ENCODE data around the gene MYOZ1.
"Not testable (repeated sequence)": the region's sequence is repeated elsewhere in the genome, so short reads cannot be mapped to it uniquely, and the experiment has no call there.

MYOZ1 gene

GRCh38 chr10:73666153-73666809 lies 25.0 kb upstream of the MYOZ1 start:
- WGBS (ENCODE audit: extremely low coverage, insufficient coverage, low lambda C conversion rate) = no CpG with 5 or more reads among the region's 5 CpGs

GRCh38 chr10:73665581-73665980 lies 24.3 kb upstream of the MYOZ1 start:
- H3K27ac ChIP-seq (ENCODE audit: low read depth, low read length); H3K4me3 ChIP-seq (ENCODE audit: low read length); H3K79me1 ChIP-seq (ENCODE audit: low read length); H2AK5ac ChIP-seq (ENCODE audit: low read length); H3K23ac ChIP-seq (ENCODE audit: low read length); H3K36me3 ChIP-seq (ENCODE audit: control insufficient read depth, insufficient read depth, low read length); H4K8ac ChIP-seq (ENCODE audit: low read depth, low read length); H4K5ac ChIP-seq (ENCODE audit: low read length); H3K79me2 ChIP-seq (ENCODE audit: control insufficient read depth, insufficient read depth, low read length); H3K18ac ChIP-seq (ENCODE audit: low read length); H3K9ac ChIP-seq (ENCODE audit: low read length); H3K4me1 ChIP-seq (ENCODE audit: control insufficient read depth, low read depth, low read length); DNase-seq; H3K4me2 ChIP-seq (ENCODE audit: low read length); H2BK120ac ChIP-seq (ENCODE audit: low read depth, low read length); H2BK15ac ChIP-seq (replicated peaks; ENCODE audit: low read depth); H3K4ac ChIP-seq (ENCODE audit: low read depth, low read length); H3K56ac ChIP-seq (ENCODE audit: low read length); H2BK5ac ChIP-seq (ENCODE audit: low read length); H3K27me3 ChIP-seq (ENCODE audit: insufficient read depth, low read length, poor library complexity): not testable (repeated sequence)
- WGBS (ENCODE audit: extremely low coverage, insufficient coverage, low lambda C conversion rate) = no CpG with 5 or more reads among the region's 3 CpGs

More at GRCh38 chr10:73666153-73666809, 25.0 kb upstream of the MYOZ1 start:
- H3K23ac ChIP-seq (ENCODE audit: low read length); H3K4me3 ChIP-seq (ENCODE audit: low read length); H3K79me1 ChIP-seq (ENCODE audit: low read length); H3K18ac ChIP-seq (ENCODE audit: low read length); H3K79me2 ChIP-seq (ENCODE audit: control insufficient read depth, insufficient read depth, low read length); DNase-seq; H2BK5ac ChIP-seq (ENCODE audit: low read length); H3K4me2 ChIP-seq (ENCODE audit: low read length); H3K4me1 ChIP-seq (ENCODE audit: control insufficient read depth, low read depth, low read length); H4K8ac ChIP-seq (ENCODE audit: low read depth, low read length); H2BK120ac ChIP-seq (ENCODE audit: low read depth, low read length); H3K4ac ChIP-seq (ENCODE audit: low read depth, low read length); H2AK5ac ChIP-seq (ENCODE audit: low read length); H3K56ac ChIP-seq (ENCODE audit: low read length); H4K5ac ChIP-seq (ENCODE audit: low read length); H3K27ac ChIP-seq (ENCODE audit: low read depth, low read length); H2BK15ac ChIP-seq (replicated peaks; ENCODE audit: low read depth); H3K36me3 ChIP-seq (ENCODE audit: control insufficient read depth, insufficient read depth, low read length); H3K9ac ChIP-seq (ENCODE audit: low read length); H3K27me3 ChIP-seq (ENCODE audit: insufficient read depth, low read length, poor library complexity): not testable (repeated sequence)

- H3K4ac ChIP-seq (ENCODE audit: low read depth, low read length); H3K27me3 ChIP-seq (ENCODE audit: insufficient read depth, low read length, poor library complexity); H3K9ac ChIP-seq (ENCODE audit: low read length); H3K23ac ChIP-seq (ENCODE audit: low read length); DNase-seq; H4K5ac ChIP-seq (ENCODE audit: low read length); H2AK5ac ChIP-seq (ENCODE audit: low read length); H3K79me1 ChIP-seq (ENCODE audit: low read length); H2BK15ac ChIP-seq (replicated peaks; ENCODE audit: low read depth); H2BK120ac ChIP-seq (ENCODE audit: low read depth, low read length); H3K56ac ChIP-seq (ENCODE audit: low read length); H3K27ac ChIP-seq (ENCODE audit: low read depth, low read length); H3K4me2 ChIP-seq (ENCODE audit: low read length); H2BK5ac ChIP-seq (ENCODE audit: low read length); H3K4me1 ChIP-seq (ENCODE audit: control insufficient read depth, low read depth, low read length); H3K79me2 ChIP-seq (ENCODE audit: control insufficient read depth, insufficient read depth, low read length); H3K36me3 ChIP-seq (ENCODE audit: control insufficient read depth, insufficient read depth, low read length); H4K8ac ChIP-seq (ENCODE audit: low read depth, low read length); H3K4me3 ChIP-seq (ENCODE audit: low read length); H3K18ac ChIP-seq (ENCODE audit: low read length): not testable (repeated sequence)
- WGBS (ENCODE audit: extremely low coverage, insufficient coverage, low lambda C conversion rate) = no CpG with 5 or more reads among the region's 13 CpGs
Observed at GRCh38 chr10:73664156-73665040, 23.1 kb upstream of the MYOZ1 start.

GRCh38 chr10:73663621-73664020 lies 22.3 kb upstream of the MYOZ1 start:
- not testable (repeated sequence) for H3K79me2 ChIP-seq (ENCODE audit: control insufficient read depth, insufficient read depth, low read length); H3K9ac ChIP-seq (ENCODE audit: low read length); H2AK5ac ChIP-seq (ENCODE audit: low read length); H3K36me3 ChIP-seq (ENCODE audit: control insufficient read depth, insufficient read depth, low read length); H3K27ac ChIP-seq (ENCODE audit: low read depth, low read length); DNase-seq; H4K5ac ChIP-seq (ENCODE audit: low read length); H3K27me3 ChIP-seq (ENCODE audit: insufficient read depth, low read length, poor library complexity); H3K79me1 ChIP-seq (ENCODE audit: low read length); H3K23ac ChIP-seq (ENCODE audit: low read length); H3K4me1 ChIP-seq (ENCODE audit: control insufficient read depth, low read depth, low read length); H3K4me3 ChIP-seq (ENCODE audit: low read length); H2BK15ac ChIP-seq (replicated peaks; ENCODE audit: low read depth); H3K4ac ChIP-seq (ENCODE audit: low read depth, low read length); H3K4me2 ChIP-seq (ENCODE audit: low read length); H2BK5ac ChIP-seq (ENCODE audit: low read length); H4K8ac ChIP-seq (ENCODE audit: low read depth, low read length); H2BK120ac ChIP-seq (ENCODE audit: low read depth, low read length); H3K56ac ChIP-seq (ENCODE audit: low read length); H3K18ac ChIP-seq (ENCODE audit: low read length)
- WGBS (ENCODE audit: extremely low coverage, insufficient coverage, low lambda C conversion rate) = no CpG with 5 or more reads among the region's 10 CpGs

- not testable (repeated sequence) for H2BK5ac ChIP-seq (ENCODE audit: low read length); H3K36me3 ChIP-seq (ENCODE audit: control insufficient read depth, insufficient read depth, low read length); H3K4me2 ChIP-seq (ENCODE audit: low read length); H3K27ac ChIP-seq (ENCODE audit: low read depth, low read length); H2BK15ac ChIP-seq (replicated peaks; ENCODE audit: low read depth); H3K18ac ChIP-seq (ENCODE audit: low read length); H4K5ac ChIP-seq (ENCODE audit: low read length); H3K4me1 ChIP-seq (ENCODE audit: control insufficient read depth, low read depth, low read length); H3K56ac ChIP-seq (ENCODE audit: low read length); H3K4me3 ChIP-seq (ENCODE audit: low read length); H3K79me1 ChIP-seq (ENCODE audit: low read length); H3K27me3 ChIP-seq (ENCODE audit: insufficient read depth, low read length, poor library complexity); H4K8ac ChIP-seq (ENCODE audit: low read depth, low read length); H3K79me2 ChIP-seq (ENCODE audit: control insufficient read depth, insufficient read depth, low read length); H3K23ac ChIP-seq (ENCODE audit: low read length); H2BK120ac ChIP-seq (ENCODE audit: low read depth, low read length); H3K9ac ChIP-seq (ENCODE audit: low read length); DNase-seq; H2AK5ac ChIP-seq (ENCODE audit: low read length)
- H3K4ac ChIP-seq (ENCODE audit: low read depth, low read length) = peak overlapping the region; percentile 36
- WGBS (ENCODE audit: extremely low coverage, insufficient coverage, low lambda C conversion rate) = no CpG with 5 or more reads among the region's 7 CpGs
Observed at GRCh38 chr10:73662705-73663104, 21.4 kb upstream of the MYOZ1 start.

Data from mesendoderm (in vitro differentiated cells).